SK-N-MC (cell line): Measurements from ENCODE around the gene HS3ST3A1.

Experiments used
- EZH2 ChIP-seq: fragments of 200-600 bp; sonication (generic); IDR thresholded peaks from one replicate; pipeline ENCODE4 v1.6.1; 2017; ENCODE audit warnings: antibody characterized with exemption
- FOXP2 ChIP-seq: optimal IDR thresholded peaks from 2 replicates; pipeline ENCODE3; 2011; ENCODE audit warnings: mild to moderate bottlenecking, moderate library complexity; ENCODE audit not compliant: insufficient read depth; ENCODE audit errors: extremely low read length, control extremely low read depth
- POLR2AphosphoS5 ChIP-seq: IDR thresholded peaks from 2 replicates; pipeline ENCODE4 v1.6.1; 2012; ENCODE audit warnings: mild to moderate bottlenecking, low read depth, low read length, borderline replicate concordance

GRCh38 chr17:13474073-13474800, 127.5 kb downstream of the HS3ST3A1 start:
- no peak for TF ChIP-seq EZH2
- no peak for TF ChIP-seq FOXP2
- no peak for TF ChIP-seq POLR2AphosphoS5
